BLaER1 treated with 17β-estradiol and CSF1 and Interleukin-3, amounts not matched to agents 10 nM and 100 nM (cell line): ENCODE results near the gene MAPK12.

Source experiments
- H3K27ac ChIP-seq, 11 experiments: shearing (Covaris generic); formaldehyde crosslinking; 2 replicates each; pipeline ENCODE4 v1.8.1; 2022
- H3K27me3 ChIP-seq, 11 experiments: shearing (Covaris generic); formaldehyde crosslinking; 2 replicates each; pipeline ENCODE4 v1.8.1; 2022
- H3K36me3 ChIP-seq, 11 experiments: shearing (Covaris generic); formaldehyde crosslinking; 2 replicates each; pipeline ENCODE4 v1.8.1; 2022
- H3K4me1 ChIP-seq, 10 experiments: shearing (Covaris generic); formaldehyde crosslinking; 2 replicates each; pipeline ENCODE4 v1.8.1; 2022
- H3K4me2 ChIP-seq, 11 experiments: shearing (Covaris generic); formaldehyde crosslinking; 2 replicates each; pipeline ENCODE4 v1.8.1; 2022
- H3K4me3 ChIP-seq, 10 experiments: shearing (Covaris generic); formaldehyde crosslinking; 2 replicates each; pipeline ENCODE4 v1.8.1; 2022
- H3K9ac ChIP-seq, 11 experiments: shearing (Covaris generic); formaldehyde crosslinking; 2 replicates each; pipeline ENCODE4 v1.8.1; 2022
- H3K9me3 ChIP-seq, 11 experiments: shearing (Covaris generic); formaldehyde crosslinking; replicated peaks in 1 of 11; 2 replicates each; pipeline ENCODE4 v1.8.1; 2022
- H4K20me1 ChIP-seq, 11 experiments: shearing (Covaris generic); formaldehyde crosslinking; 2 replicates each; pipeline ENCODE4 v1.8.1; 2022
- Cebpa-rat ChIP-seq, 11 experiments: shearing (Covaris generic); IDR thresholded peaks; 2 replicates each; pipeline ENCODE4 v1.8.1; 2022

Gene MAPK12

GRCh38 chr22:50219800-50220602 is 41.5 kb downstream of the MAPK12 start:
- peaks cover 83 to 97% (median 89%) of the 10 kb centered on the region in 11 experiments for H3K36me3 ChIP-seq
- H3K9me3 ChIP-seq: no peaks in the 10 kb centered on the region
- 0 out of 22 replicates have a peak, but pooled peaks cover 0 to 5% (median 0%) of the 10 kb centered on the region in 11 experiments for H3K27me3 ChIP-seq
- peaks cover 65 to 95% (median 93%) of the 10 kb centered on the region in 11 experiments for H4K20me1 ChIP-seq
- peaks cover 6 to 78% (median 63%) of the 10 kb centered on the region in 10 experiments; a peak in 18 of 20 replicates for H3K4me1 ChIP-seq
- H3K27ac ChIP-seq: no peak overlapping the region
- TF ChIP-seq Cebpa-rat (IDR thresholded peaks at IDR 0.05): no peak
- H3K9ac ChIP-seq: peak overlapping the region in 3 of 11 experiments; percentile 14 to 29 (median 18); a peak in 3 of 22 replicates
- no peak overlapping the region for H3K4me3 ChIP-seq
- H3K4me2 ChIP-seq: peak overlapping the region; percentile 12 to 77 (median 54); a peak in 20 of 22 replicates

GRCh38 chr22:50218996-50219727 is 42.3 kb downstream of the MAPK12 start:
- H3K9ac ChIP-seq: peak overlapping the region in 2 of 11 experiments; percentile 14 to 29; a peak in 1 of 22 replicates
- H3K4me3 ChIP-seq: no peak overlapping the region
- 0 out of 22 replicates have a peak, but pooled peaks cover 0 to 5% (median 0%) of the 10 kb centered on the region in 11 experiments for H3K27me3 ChIP-seq
- TF ChIP-seq Cebpa-rat (IDR thresholded peaks at IDR 0.05): no peak
- H3K4me2 ChIP-seq: peak overlapping the region; percentile 12 to 77 (median 54); a peak in 20 of 22 replicates
- peaks cover 87 to 99% (median 92%) of the 10 kb centered on the region in 11 experiments for H3K36me3 ChIP-seq
- peaks cover 74 to 99% (median 96%) of the 10 kb centered on the region in 11 experiments for H4K20me1 ChIP-seq
- no peaks in the 10 kb centered on the region for H3K9me3 ChIP-seq
- no peak overlapping the region for H3K27ac ChIP-seq
- peaks cover 6 to 78% (median 63%) of the 10 kb centered on the region in 10 experiments; a peak in 18 of 20 replicates for H3K4me1 ChIP-seq

- Histone ChIP-seq H3K27me3 (0 out of 22 replicates have a peak, but pooled peaks cover 0 to 5% (median 0%) of the 10 kb centered on the region in 11 experiments), H3K4me2 (peak overlapping the region in 9 of 11 experiments; percentile 3 to 77 (median 57); a peak in 17 of 22 replicates), H4K20me1 (peaks cover 82 to 100% (median 99%) of the 10 kb centered on the region in 11 experiments), H3K27ac (no peak overlapping the region), H3K9ac (no peak overlapping the region), H3K4me3 (no peak overlapping the region), H3K4me1 (peaks cover 6 to 78% (median 63%) of the 10 kb centered on the region in 10 experiments; a peak in 18 of 20 replicates), H3K9me3 (no peaks in the 10 kb centered on the region), H3K36me3 (peaks cover 89 to 99% (median 92%) of the 10 kb centered on the region in 11 experiments)
- TF ChIP-seq Cebpa-rat (IDR thresholded peaks at IDR 0.05): no peak
These were observed 43.1 kb downstream of the MAPK12 start for GRCh38 chr22:50218153-50218995.

- peaks cover 6 to 71% (median 59%) of the 10 kb centered on the region in 10 experiments; a peak in 18 of 20 replicates for H3K4me1 ChIP-seq
- H3K4me3 ChIP-seq: no peak overlapping the region
- H4K20me1 ChIP-seq: peaks cover 89 to 100% (median 99%) of the 10 kb centered on the region in 11 experiments
- H3K4me2 ChIP-seq: peak overlapping the region in 9 of 11 experiments; percentile 3 to 77 (median 57); a peak in 17 of 22 replicates
- TF ChIP-seq Cebpa-rat (IDR thresholded peaks at IDR 0.05): no peak
- peak overlapping the region in 2 of 11 experiments; percentile 31 to 33; a peak in 1 of 22 replicates for H3K9ac ChIP-seq
- peaks cover 89 to 99% (median 92%) of the 10 kb centered on the region in 11 experiments for H3K36me3 ChIP-seq
- no peaks in the 10 kb centered on the region for H3K9me3 ChIP-seq
- no peak overlapping the region for H3K27ac ChIP-seq
- H3K27me3 ChIP-seq: 0 out of 22 replicates have a peak, but pooled peaks cover 0 to 5% (median 0%) of the 10 kb centered on the region in 11 experiments
These were observed 43.8 kb downstream of the MAPK12 start for GRCh38 chr22:50217543-50218152.

GRCh38 chr22:50216684-50217520 is 44.6 kb downstream of the MAPK12 start:
- no peak overlapping the region for H3K27ac ChIP-seq
- H3K4me3 ChIP-seq: no peak overlapping the region
- TF ChIP-seq Cebpa-rat (IDR thresholded peaks at IDR 0.05): no peak
- H3K27me3 ChIP-seq: 0 out of 22 replicates have a peak, but pooled peaks cover 0 to 5% (median 0%) of the 10 kb centered on the region in 11 experiments
- peaks cover 88 to 99% (median 91%) of the 10 kb centered on the region in 11 experiments for H3K36me3 ChIP-seq
- peaks cover 6 to 64% (median 51%) of the 10 kb centered on the region in 10 experiments; a peak in 18 of 20 replicates for H3K4me1 ChIP-seq
- H4K20me1 ChIP-seq: peaks cover 95 to 100% (median 99%) of the 10 kb centered on the region in 11 experiments
- H3K4me2 ChIP-seq: peak overlapping the region in 8 of 11 experiments; percentile 35 to 77 (median 58); a peak in 16 of 22 replicates
- peak overlapping the region in 2 of 11 experiments; percentile 31 to 33; a peak in 1 of 22 replicates for H3K9ac ChIP-seq
- no peaks in the 10 kb centered on the region for H3K9me3 ChIP-seq

- no peak overlapping the region for H3K27ac ChIP-seq
- peaks cover 84 to 99% (median 91%) of the 10 kb centered on the region in 11 experiments for H3K36me3 ChIP-seq
- TF ChIP-seq Cebpa-rat (IDR thresholded peaks at IDR 0.05): no peak
- no peaks in the 10 kb centered on the region for H3K9me3 ChIP-seq
- H3K27me3 ChIP-seq: 0 out of 22 replicates have a peak, but pooled peaks cover 0 to 5% (median 0%) of the 10 kb centered on the region in 11 experiments
- peaks cover 94 to 100% (median 99%) of the 10 kb centered on the region in 11 experiments for H4K20me1 ChIP-seq
- H3K4me2 ChIP-seq: peak overlapping the region in 3 of 11 experiments; percentile 56 to 73 (median 57); a peak in 4 of 22 replicates
- H3K4me3 ChIP-seq: no peak overlapping the region
- H3K9ac ChIP-seq: no peak overlapping the region
- H3K4me1 ChIP-seq: peaks cover 6 to 56% (median 44%) of the 10 kb centered on the region in 10 experiments; a peak in 18 of 20 replicates
These were observed 45.3 kb downstream of the MAPK12 start for GRCh38 chr22:50216055-50216683.
